Neutrophil (primary cell): ENCODE data around the gene FBXO44.

Experiments used
- H3K27ac ChIP-seq: fragments of 200-600 bp; sonication (generic); 2 replicates; pipeline ENCODE4 v1.5.1; 2016; ENCODE audit warnings: mild to moderate bottlenecking, moderate library complexity
- H3K27me3 ChIP-seq: fragments of 200-600 bp; sonication (generic); 2 replicates; pipeline ENCODE4 v1.6.0; 2016; ENCODE audit warnings: mild to moderate bottlenecking
- H3K36me3 ChIP-seq: fragments of 200-600 bp; sonication (generic); 2 replicates; pipeline ENCODE4 v1.5.1; 2017
- H3K4me1 ChIP-seq, 2 experiments: fragments of 200-600 bp in 1 of 2; sonication (generic) in 1 of 2; 1 replicate in 1 of 2; 2 replicates in 1 of 2; pipeline versions ENCODE4 v1.5.1 to v1.6.1; 2013 to 2016; ENCODE audit warnings: low read depth in 1 of 2, low read length in 1 of 2, mild to moderate bottlenecking in 1 of 2, moderate library complexity in 1 of 2; ENCODE audit not compliant: control insufficient read depth in 1 of 2, insufficient read depth in 1 of 2
- H3K4me3 ChIP-seq, 2 experiments: fragments of 200-600 bp in 1 of 2; sonication (generic) in 1 of 2; 1 replicate in 1 of 2; 2 replicates in 1 of 2; pipeline ENCODE4 v1.5.1; 2013 to 2016; ENCODE audit warnings: low read depth in 1 of 2, low read length in 1 of 2, mild to moderate bottlenecking in 1 of 2, moderate library complexity in 1 of 2
- H3K9me3 ChIP-seq: fragments of 200-600 bp; sonication (generic); 2 replicates; pipeline ENCODE4 v1.5.1; 2016
- TF ChIP-seq, protein P1 (sequence below): fragments of 200-600 bp; sonication (generic); IDR thresholded peaks from 2 replicates; pipeline ENCODE4 v1.5.1; 2016; ENCODE audit warnings: antibody characterized with exemption

FBXO44 gene

DNA sequence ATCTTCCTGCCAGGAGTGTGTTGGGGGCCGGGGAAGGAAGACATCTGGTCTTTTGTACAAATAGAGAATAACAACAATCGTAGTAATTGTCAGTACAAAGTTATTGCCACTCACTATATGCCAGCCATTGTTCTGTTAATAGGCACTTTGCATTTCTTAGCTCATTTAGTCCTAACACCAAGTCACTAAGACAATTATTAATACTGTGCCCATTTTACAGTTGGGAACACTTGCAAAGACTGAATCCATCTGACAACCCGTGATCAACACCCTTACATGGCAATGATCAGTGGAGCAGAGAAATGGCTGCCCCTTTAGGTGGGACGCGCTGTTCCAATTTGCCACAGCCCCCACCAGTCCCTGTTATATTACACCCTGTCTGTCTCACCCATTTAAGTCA lies 33.8 kb upstream of the FBXO44 start:
- Histone ChIP-seq H3K4me3 (no peak overlapping the region), H3K27ac (no peak overlapping the region), H3K9me3 (no peaks in the 10 kb centered on the region), H3K27me3 (peaks cover 17% of the 10 kb centered on the region), H3K36me3 (no peaks in the 10 kb centered on the region), H3K4me1 (no peaks in the 10 kb centered on the region)
- TF ChIP-seq, protein P1, sequence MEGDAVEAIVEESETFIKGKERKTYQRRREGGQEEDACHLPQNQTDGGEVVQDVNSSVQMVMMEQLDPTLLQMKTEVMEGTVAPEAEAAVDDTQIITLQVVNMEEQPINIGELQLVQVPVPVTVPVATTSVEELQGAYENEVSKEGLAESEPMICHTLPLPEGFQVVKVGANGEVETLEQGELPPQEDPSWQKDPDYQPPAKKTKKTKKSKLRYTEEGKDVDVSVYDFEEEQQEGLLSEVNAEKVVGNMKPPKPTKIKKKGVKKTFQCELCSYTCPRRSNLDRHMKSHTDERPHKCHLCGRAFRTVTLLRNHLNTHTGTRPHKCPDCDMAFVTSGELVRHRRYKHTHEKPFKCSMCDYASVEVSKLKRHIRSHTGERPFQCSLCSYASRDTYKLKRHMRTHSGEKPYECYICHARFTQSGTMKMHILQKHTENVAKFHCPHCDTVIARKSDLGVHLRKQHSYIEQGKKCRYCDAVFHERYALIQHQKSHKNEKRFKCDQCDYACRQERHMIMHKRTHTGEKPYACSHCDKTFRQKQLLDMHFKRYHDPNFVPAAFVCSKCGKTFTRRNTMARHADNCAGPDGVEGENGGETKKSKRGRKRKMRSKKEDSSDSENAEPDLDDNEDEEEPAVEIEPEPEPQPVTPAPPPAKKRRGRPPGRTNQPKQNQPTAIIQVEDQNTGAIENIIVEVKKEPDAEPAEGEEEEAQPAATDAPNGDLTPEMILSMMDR = no peak

DNA sequence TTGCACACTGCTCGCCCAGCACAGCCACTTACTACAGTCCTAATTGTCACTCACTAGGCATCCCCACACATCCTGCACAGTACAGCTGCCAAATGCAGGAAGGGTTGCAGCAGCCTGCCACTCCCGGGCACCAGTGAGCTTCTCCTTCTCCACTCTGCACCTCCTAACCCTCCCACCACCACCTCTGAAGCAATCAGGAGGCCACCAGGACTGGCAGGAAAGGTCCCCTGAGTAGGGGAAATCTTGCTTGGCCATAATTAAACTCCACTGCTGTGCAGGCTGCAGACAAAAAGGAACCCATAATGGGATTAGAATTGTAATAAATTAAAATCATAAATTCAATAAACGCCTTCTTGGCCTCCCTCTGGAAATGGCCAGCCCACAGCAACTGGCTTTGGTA lies 32.3 kb upstream of the FBXO44 start:
- H3K9me3 ChIP-seq = no peaks in the 10 kb centered on the region
- H3K4me1 ChIP-seq = no peaks in the 10 kb centered on the region
- TF ChIP-seq, protein P1 = no peak
- peaks cover 24% of the 10 kb centered on the region for H3K27me3 ChIP-seq
- no peak overlapping the region for H3K4me3 ChIP-seq
- H3K36me3 ChIP-seq = no peaks in the 10 kb centered on the region
- no peak overlapping the region for H3K27ac ChIP-seq

DNA sequence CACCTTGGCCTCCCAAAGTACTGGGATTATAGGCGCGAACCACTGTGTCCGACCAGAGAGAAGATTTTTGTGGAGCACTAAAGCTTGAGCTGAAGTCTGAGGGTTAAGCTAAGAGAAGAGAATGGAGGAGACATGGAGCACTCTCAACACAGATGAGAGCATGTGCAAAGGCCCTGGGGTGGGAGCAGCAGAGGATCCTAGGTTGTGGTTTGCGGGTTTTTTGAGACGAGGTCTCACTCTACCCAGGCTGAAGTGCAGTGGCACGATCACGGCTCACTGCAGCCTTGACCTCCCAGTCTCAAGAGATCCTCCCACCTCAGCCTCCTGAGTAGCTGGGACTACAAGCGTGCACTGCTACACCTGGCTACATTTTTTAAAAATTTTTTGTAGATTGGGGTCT lies 31.0 kb upstream of the FBXO44 start:
- no peaks in the 10 kb centered on the region for H3K4me1 ChIP-seq
- H3K36me3 ChIP-seq = no peaks in the 10 kb centered on the region
- TF ChIP-seq, protein P1 = no peak
- H3K4me3 ChIP-seq = no peak overlapping the region
- H3K27me3 ChIP-seq = peaks cover 28% of the 10 kb centered on the region
- H3K9me3 ChIP-seq = no peaks in the 10 kb centered on the region
- no peak overlapping the region for H3K27ac ChIP-seq

DNA sequence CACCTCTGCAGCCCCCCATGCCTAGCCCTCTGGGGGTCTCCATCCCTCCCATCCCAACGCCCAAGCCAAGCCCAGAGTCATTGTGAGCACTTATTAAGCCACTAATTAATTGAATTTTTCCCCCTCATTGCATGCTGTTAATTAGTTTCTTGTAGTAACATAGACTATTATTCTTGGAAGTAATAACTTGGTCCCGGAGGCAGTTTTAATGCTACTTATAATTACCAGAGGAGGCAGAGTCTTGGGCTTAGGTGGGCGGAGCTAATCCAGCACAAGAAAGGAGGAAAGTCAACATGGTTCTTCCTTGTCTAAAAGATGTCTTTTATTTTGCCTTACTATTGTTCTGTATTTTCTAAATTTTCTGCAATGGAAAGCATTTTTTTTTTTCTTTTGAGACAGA lies 28.1 kb upstream of the FBXO44 start:
- Histone ChIP-seq H3K36me3 (no peaks in the 10 kb centered on the region), H3K27ac (no peak overlapping the region), H3K4me3 (no peak overlapping the region), H3K9me3 (no peaks in the 10 kb centered on the region), H3K4me1 (no peaks in the 10 kb centered on the region), H3K27me3 (peaks cover 47% of the 10 kb centered on the region)
- TF ChIP-seq, protein P1 = no peak

DNA sequence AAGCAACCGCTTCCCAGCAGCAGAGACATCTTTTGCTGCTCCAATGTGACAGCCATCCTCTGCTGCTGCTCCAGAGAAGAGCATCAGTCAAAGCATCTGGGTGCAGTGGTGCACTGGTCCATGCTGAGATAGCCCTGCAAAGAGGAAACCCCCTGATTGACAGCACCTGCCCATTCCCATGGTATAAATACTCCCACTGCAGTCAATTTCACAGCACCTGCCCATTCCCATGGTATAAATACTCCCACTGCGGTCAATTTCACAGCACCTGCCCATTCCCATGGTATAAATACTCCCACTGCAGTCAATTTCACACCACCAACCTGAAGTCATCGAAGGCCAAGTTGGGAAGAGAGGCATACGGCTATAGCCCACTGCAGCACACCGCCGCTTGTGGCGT lies 25.9 kb upstream of the FBXO44 start:
- Histone ChIP-seq H3K4me1 (no peaks in the 10 kb centered on the region), H3K9me3 (no peaks in the 10 kb centered on the region), H3K36me3 (no peaks in the 10 kb centered on the region), H3K27ac (no peak overlapping the region), H3K27me3 (peaks cover 47% of the 10 kb centered on the region), H3K4me3 (no peak overlapping the region)
- TF ChIP-seq, protein P1 = no peak
